Natural killer cell (primary cell): ENCODE data around the gene MISP3. TPM values are rescaled to one million over a fixed set of nuclear protein-coding genes. Genes with fewer than 3 reads are reported as not detected.

Source experiments
- ATAC-seq, 3 donors: fragments of 150-1000 bp in 2 of 3; fragments of 200-7000 bp in 1 of 3; cut with Tn5 transposase; 1 replicate in 1 of 3; 2 replicates in 2 of 3; pipeline ENCODE4 v1.10.0; 2021; ENCODE audit warnings: mild to moderate bottlenecking in 2 of 3, moderate library complexity in 2 of 3
- DNase-seq, 2 donors: peaks; one replicate each; pipeline versions ENCODE4 v3.0.0 to v3.0.0-alpha.2; 2013 to 2021; ENCODE audit warnings: mixed read lengths in 1 of 2
- H3K27ac ChIP-seq: one replicate; pipeline ENCODE4 v1.5.1; 2013; ENCODE audit warnings: mild to moderate bottlenecking, low read length
- H3K27me3 ChIP-seq: one replicate; pipeline ENCODE4 v1.6.1; 2013; ENCODE audit warnings: low read length; ENCODE audit not compliant: control insufficient read depth, insufficient read depth
- H3K36me3 ChIP-seq: one replicate; pipeline ENCODE4 v1.6.1; 2013; ENCODE audit warnings: low read length; ENCODE audit not compliant: control insufficient read depth, insufficient read depth
- H3K4me1 ChIP-seq: one replicate; pipeline ENCODE4 v1.6.1; 2013; ENCODE audit warnings: low read length; ENCODE audit not compliant: control insufficient read depth, insufficient read depth
- H3K4me3 ChIP-seq: one replicate; pipeline ENCODE4 v1.5.1; 2013; ENCODE audit warnings: low read length
- H3K9me3 ChIP-seq: one replicate; pipeline ENCODE4 v1.6.1; 2013; ENCODE audit warnings: low read length; ENCODE audit not compliant: control insufficient read depth, insufficient read depth
- H3K27ac Mint-ChIP-seq, 2 donors: one replicate each; pipeline ENCODE4 v1.8.0; 2022; ENCODE audit warnings: mild to moderate bottlenecking in 2 of 2, mixed read lengths in 2 of 2, moderate library complexity in 1 of 2
- H3K27me3 Mint-ChIP-seq, 2 donors: one replicate each; pipeline ENCODE4 v1.8.0; 2022; ENCODE audit warnings: low read depth in 2 of 2, mixed read lengths in 2 of 2
- H3K36me3 Mint-ChIP-seq: one replicate; pipeline ENCODE4 v1.8.0; 2022; ENCODE audit warnings: mixed read lengths
- H3K4me1 Mint-ChIP-seq, 2 donors: one replicate each; pipeline ENCODE4 v1.8.0; 2022; ENCODE audit warnings: mixed read lengths in 2 of 2
- H3K4me3 Mint-ChIP-seq: one replicate; pipeline ENCODE4 v1.8.0; 2022; ENCODE audit warnings: mild to moderate bottlenecking, moderate library complexity, mixed read lengths
- H3K9me3 Mint-ChIP-seq, 2 donors: one replicate each; pipeline ENCODE4 v1.8.0; 2022; ENCODE audit warnings: mixed read lengths in 2 of 2
- WGBS: methylation state at CpG from one replicate; pipeline ENCODE4 v1.1.7; 2013; ENCODE audit warnings: missing lambda C conversion rate; ENCODE audit not compliant: insufficient coverage; 5-methylcytosine and 5-hydroxymethylcytosine counted together
- intact Hi-C: fragments of 100-400 bp; cut with micrococcal nuclease; formaldehyde crosslinking; loops from one replicate; pipeline ENCODE4 v1.14.2; 2022
- total RNA-seq, 4 donors: library from RNA; stranded (reverse); fragments of 120-200 nt in 1 of 4; gene quantifications; one replicate each; pipeline versions ENCODE4 v1.2.3 to v1.2.4, GENCODE V29; 2013 to 2022
- TF ChIP-seq, protein P1 (sequence below): fragments of 200-600 bp; IDR thresholded peaks from one replicate; pipeline ENCODE4 v1.8.0; 2022; ENCODE audit warnings: antibody characterized with exemption

Gene MISP3
- total RNA-seq, 3 donors from 2014 or later (not counting 1 experiment from before 2014, with no cell fraction given) = 2.4 to 4.1 (median 2.4) TPM

DNA sequence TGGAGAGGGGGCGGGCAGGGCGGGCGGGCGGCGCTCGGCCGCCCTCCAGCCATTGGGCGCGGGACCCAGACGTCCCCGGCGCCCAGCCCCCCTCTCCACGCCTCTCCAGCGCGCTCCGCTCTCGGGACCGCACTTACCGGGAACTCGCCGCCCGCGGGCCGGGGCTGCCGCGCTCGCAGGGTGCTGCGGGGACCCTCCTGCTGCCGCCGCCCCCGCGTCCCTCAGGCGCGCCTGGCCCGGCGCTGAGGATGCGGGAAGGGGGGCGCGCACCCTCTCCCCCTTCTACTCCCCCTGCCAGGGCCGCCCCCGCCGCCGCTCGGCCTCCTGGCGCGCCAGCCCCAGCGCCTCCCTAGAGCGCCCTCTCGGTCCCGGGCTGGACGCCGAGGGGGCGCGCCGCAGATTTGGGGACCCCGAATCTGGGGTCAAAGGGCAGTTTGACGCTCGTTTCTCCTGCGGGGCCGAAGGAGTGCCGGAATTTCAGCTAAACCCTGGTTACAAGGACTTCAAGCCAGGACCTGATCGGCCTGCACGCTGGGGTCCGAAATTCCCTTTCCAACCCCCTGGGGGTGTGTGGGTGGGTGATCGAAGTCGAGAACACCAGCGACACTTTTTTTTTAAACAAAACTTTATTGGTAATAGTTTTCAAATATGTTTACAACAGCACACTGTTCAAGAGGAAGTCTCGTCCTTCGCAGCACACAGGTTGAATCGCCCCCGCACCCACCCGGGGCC is 18.7 kb downstream of the MISP3 start:
- TF ChIP-seq, protein P1, sequence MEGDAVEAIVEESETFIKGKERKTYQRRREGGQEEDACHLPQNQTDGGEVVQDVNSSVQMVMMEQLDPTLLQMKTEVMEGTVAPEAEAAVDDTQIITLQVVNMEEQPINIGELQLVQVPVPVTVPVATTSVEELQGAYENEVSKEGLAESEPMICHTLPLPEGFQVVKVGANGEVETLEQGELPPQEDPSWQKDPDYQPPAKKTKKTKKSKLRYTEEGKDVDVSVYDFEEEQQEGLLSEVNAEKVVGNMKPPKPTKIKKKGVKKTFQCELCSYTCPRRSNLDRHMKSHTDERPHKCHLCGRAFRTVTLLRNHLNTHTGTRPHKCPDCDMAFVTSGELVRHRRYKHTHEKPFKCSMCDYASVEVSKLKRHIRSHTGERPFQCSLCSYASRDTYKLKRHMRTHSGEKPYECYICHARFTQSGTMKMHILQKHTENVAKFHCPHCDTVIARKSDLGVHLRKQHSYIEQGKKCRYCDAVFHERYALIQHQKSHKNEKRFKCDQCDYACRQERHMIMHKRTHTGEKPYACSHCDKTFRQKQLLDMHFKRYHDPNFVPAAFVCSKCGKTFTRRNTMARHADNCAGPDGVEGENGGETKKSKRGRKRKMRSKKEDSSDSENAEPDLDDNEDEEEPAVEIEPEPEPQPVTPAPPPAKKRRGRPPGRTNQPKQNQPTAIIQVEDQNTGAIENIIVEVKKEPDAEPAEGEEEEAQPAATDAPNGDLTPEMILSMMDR = no peak

DNA sequence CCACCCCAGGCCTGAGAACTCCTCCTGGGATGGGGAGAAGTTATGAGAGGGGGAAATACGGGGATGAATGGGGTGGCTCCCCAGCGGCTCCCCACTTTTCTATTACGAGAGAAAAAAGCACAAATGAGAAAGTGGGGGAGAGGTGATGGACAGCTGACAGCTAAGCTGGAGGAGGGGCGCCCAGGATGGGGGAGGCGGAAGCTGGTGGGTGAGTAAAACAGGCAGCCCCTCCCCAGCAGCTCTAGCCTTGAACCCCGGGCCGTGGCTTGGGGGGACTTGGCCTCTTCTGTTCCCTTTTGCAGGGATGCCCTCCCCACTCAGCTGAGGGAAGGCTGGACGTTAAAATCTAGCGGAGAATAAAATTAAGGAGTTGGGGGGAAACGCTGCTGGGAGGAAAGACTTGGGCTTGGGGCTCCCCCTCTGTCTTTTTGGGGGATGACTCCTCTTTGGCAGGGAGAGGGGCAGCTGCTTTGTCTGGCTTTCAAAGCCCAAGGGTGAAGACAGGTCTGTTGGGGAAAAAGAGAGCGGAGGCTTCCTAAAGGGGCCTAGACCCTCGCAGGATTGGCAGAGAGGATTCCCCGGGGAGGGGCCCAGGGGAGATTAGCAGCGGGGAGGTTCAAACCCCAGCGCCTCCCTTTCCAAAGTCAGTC is 19.4 kb downstream of the MISP3 start:
- Mint-ChIP-seq H3K36me3 (no peaks in the 10 kb centered on the region), H3K27me3 (no peaks in the 10 kb centered on the region), H3K4me3 (peak overlapping the region; percentile 97), H3K4me1 (peaks cover 14 to 15% of the 10 kb centered on the region in 2 donors), H3K27ac (peak overlapping the region; percentile 86 to 90), H3K9me3 (no peaks in the 10 kb centered on the region)
- Histone ChIP-seq H3K27ac (peak overlapping the region; percentile 63), H3K36me3 (peaks cover 11% of the 10 kb centered on the region), H3K4me1 (peaks cover 17% of the 10 kb centered on the region), H3K27me3 (no peaks in the 10 kb centered on the region), H3K9me3 (peaks cover 7% of the 10 kb centered on the region), H3K4me3 (peak overlapping the region; percentile 73)
- ATAC-seq = peak in 1 of 3 donors; percentile 4
- intact Hi-C loops = loop anchor here (1.0 to 5.0 kb wide), 3 partner anchors 11 to 45 kb away; partner anchors contain the start of gene ASF1B
- TF ChIP-seq, protein P1 = no peak
- DNase-seq = peak in 1 of 2 donors; percentile 67
- WGBS = 16% methylated on average over 15 of the region's 15 CpGs

More for the DNA sequence above, 18.7 kb downstream of the MISP3 start:
- H3K27me3 Mint-ChIP-seq = no peaks in the 10 kb centered on the region
- peak overlapping the region; percentile 97 for H3K4me3 Mint-ChIP-seq
- ATAC-seq = peak; percentile 68 to 83 (median 75)
- H3K27ac Mint-ChIP-seq = peak overlapping the region; percentile 86 to 90
- no peaks in the 10 kb centered on the region for H3K27me3 ChIP-seq
- H3K36me3 Mint-ChIP-seq = no peaks in the 10 kb centered on the region
- H3K36me3 ChIP-seq = peaks cover 8% of the 10 kb centered on the region
- peaks cover 17% of the 10 kb centered on the region for H3K4me1 ChIP-seq
- no peaks in the 10 kb centered on the region for H3K9me3 Mint-ChIP-seq
- intact Hi-C loops = loop anchor here (1.0 to 5.0 kb wide), 3 partner anchors 10 to 46 kb away; partner anchors contain the start of gene ASF1B
- peak; percentile 67 to 79 for DNase-seq
- H3K9me3 ChIP-seq = peaks cover 7% of the 10 kb centered on the region
- peak overlapping the region; percentile 73 for H3K4me3 ChIP-seq
- peak overlapping the region; percentile 63 for H3K27ac ChIP-seq
- H3K4me1 Mint-ChIP-seq = peaks cover 14 to 15% of the 10 kb centered on the region in 2 donors
- WGBS = under 1% methylated on average over 65 of the region's 72 CpGs

DNA sequence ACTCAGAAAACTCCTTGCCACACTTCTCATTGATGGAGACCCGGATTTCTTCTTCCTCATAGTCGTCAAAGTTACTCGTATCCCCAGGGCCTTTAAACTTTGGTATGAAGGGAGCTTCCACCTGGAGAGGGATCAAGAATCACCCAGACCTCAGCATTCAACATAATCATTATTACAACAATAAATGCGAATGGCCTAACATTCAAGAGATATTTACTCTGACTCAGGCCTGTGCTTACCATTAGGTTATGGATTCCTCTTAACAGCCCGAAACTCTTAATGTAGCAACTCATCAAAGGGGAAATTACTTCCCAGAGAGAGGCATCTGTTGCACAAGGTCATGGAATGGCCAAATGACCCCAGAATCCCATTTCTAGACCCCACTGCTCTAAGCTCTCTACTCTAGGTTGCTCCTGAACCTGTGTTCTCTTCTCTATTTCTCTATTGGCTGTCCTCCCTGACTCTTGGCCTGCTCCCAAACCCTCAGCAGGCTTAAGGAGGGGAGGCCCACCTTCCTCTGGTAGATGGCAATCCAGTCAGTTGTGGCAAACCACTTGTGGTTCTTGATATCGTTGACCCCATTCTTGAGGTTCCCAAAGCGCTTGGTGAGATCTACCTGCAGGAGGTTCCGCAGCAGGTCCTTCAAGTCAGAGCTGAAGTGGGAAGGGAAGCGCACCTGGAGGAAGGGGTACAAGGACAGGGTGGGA is 20.7 kb downstream of the MISP3 start:
- WGBS = 78% methylated on average over 7 of the region's 9 CpGs
- Histone ChIP-seq H3K36me3 (peaks cover 12% of the 10 kb centered on the region), H3K4me3 (no peak overlapping the region), H3K27me3 (no peaks in the 10 kb centered on the region), H3K27ac (no peak overlapping the region), H3K9me3 (peaks cover 7% of the 10 kb centered on the region), H3K4me1 (peaks cover 17% of the 10 kb centered on the region)
- no peak for ATAC-seq
- H3K4me1 Mint-ChIP-seq = peaks cover 14 to 15% of the 10 kb centered on the region in 2 donors
- intact Hi-C loops = loop anchor here (5.0 kb wide), 1 partner anchor 44 kb away; the partner anchor contains the start of gene ASF1B
- DNase-seq = no peak
- no peaks in the 10 kb centered on the region for H3K36me3 Mint-ChIP-seq
- no peaks in the 10 kb centered on the region for H3K27me3 Mint-ChIP-seq
- H3K27ac Mint-ChIP-seq = peak overlapping the region in 1 of 2 donors; percentile 6
- H3K4me3 Mint-ChIP-seq = peak overlapping the region; percentile 62
- TF ChIP-seq, protein P1 = no peak
- H3K9me3 Mint-ChIP-seq = no peaks in the 10 kb centered on the region
